Glomerular endothelial cell (primary cell): Measurements from ENCODE around the gene DMRT1. TPM values are rescaled to one million over a fixed set of nuclear protein-coding genes. Genes with fewer than 3 reads are reported as not detected.

Experiments
- DNase-seq: peaks from one replicate; pipeline ENCODE4 v3.0.0-alpha.2; 2011; ENCODE audit warnings: low read depth, low spot score; ENCODE audit errors: extremely low read depth
- total RNA-seq: library from RNA; depleted of rRNA; stranded (reverse); fragments of >200 nt; gene quantifications from 2 replicates; pipeline ENCODE4 v1.2.3, GENCODE V29; 2015

The DMRT1 gene
- total RNA-seq, 1 donor from 2014 or later, result not detected

DNA sequence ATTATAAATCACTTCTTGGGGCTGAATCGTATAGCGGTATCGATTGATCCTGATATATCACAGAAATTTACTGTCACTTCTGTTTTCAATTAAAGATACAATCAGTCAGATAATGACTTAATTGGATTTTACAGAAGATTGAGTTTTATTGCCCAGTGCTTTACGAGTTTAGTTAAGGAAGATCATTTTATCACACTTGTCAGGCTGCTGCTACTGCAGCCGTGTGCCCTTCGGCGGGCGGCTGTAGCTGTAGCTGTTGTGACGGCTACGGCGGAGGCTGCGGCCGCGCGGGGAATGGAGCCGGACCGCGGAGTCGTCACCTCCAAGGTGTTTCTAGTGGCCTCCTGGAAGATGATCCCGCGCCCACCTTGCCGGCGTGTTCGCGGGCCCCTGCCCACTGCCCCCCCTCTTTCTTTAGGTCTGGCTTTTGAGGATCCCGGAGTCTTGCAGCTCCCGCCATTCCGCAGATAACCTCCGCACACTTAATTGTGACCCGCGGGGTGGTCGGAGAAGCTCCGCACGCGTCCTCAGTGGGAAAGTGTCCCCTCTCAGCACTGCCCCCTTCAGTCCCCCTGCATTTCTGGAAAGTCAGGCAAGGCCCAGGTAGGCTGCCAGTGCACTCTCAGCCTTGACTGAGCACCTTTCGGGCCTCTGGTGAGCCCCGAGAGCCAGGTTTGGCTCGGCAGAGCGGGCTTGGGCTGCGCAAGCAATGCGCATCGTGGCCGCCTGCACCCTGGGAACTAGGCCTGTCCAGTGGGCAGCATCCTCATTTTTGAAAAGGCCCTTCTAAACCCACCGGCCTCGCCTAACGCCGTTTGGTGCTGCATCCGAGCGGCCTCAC is 128.0 kb downstream of the DMRT1 start:
- no peak for DNase-seq

DNA sequence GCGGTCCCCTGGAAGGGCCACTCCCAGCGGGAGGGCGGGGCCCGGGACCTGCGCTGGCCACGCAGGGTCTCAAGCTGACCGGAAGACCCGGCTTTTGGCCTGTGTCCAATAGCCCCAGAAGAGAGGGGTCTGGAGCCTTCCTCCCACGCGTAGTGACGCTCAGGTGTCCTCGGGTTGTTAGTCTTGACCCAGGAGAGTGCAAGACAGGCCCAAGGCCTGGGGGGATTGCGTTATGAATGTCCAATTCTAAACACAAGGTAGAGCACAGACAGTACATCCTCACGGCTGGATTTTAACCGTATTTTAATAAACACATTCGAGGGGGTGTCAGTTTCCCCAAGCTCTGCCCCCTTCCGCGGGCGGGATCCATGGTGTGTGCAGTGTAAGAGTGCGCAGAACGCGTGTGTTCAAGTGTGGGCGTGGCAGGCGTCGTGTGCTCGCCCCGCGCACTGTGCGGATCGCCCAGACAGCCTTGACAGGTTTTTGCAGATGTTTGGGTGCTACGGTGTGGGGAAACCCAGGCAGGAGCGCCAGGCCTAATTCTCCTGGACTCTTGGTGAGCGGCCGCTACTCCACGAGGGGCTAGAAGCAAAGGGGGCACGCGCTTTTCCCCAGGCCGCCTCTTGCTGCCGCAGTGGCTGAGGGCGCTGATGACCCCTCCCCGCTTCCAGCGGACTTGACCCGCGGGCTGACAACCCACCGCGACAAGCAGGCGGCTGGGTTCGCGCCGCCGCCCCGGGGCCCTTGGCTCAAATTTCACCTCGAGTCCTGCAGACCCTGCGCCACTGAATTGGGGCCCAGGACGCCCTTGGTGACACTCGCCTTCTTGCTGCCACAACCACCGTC is 128.9 kb downstream of the DMRT1 start:
- DNase-seq, result no peak

DNA sequence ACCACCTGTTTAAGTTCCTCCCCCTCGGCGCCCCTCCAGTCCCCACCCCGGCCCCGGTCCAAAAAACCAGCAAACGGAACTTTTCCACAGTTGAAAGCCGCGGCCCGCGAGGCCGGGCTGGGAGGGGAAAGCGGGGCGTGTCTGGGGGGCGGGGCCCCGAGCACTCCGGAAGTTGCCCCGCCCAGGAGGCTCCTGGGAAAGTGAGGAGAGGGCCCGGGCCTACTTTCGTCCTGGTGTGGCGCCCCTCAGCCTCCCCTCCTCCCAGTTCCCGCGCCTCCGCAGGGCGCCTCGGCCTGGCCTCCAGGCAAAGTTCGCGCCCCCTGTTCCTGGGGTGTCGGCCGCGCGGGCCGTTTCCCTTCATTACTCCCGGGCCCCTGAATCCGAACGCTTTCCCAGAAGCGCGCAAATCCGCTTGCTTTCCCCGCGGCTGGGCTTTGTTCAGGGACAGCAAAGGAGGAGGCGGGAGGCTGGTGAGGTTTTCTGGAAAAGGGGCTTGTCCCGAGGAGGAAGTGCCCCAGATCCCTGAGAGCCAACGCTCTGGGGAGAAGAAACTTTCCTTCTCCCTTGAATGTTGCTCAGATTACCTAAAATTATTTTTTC is 130.5 kb downstream of the DMRT1 start:
- DNase-seq, result no peak

DNA sequence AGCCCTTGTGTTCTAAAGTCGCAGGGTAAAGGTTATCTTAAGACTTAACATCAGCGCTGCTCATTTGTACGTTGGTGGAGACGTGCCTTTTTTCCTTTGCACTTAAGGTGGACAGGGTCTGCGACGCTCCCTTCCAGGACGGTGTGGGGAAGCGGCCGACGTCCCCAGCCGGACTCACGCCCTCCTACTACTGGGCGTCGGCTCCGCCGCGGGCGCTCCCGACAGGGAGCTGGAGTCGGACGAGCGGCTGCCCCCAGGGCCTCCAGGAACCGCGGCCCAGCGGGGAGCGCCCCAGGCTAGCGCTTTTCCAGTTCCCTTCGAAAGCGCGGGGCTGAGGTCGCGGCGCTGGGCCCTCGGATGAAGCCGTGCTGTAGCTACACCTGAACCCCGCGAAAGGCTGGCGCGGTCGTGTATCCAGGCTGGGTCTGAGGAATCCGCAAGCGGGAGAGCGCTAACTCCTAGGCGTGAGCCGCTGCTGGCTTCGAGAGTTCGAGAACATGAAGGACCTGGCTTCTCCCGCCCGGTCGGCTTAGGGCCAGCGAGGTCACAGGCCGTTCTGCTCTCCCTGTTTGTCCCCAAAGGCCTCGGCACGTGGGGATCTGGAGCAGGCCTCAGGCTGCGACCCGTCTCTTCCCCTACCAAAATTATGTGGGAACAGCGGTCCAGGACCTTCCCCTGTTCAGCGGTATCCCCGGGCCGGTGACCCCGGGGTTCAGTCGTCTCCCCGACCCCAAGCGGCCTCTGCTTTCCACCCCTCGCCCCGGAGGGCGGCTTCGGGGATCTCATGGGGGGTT is 131.2 kb downstream of the DMRT1 start:
- no peak for DNase-seq

DNA sequence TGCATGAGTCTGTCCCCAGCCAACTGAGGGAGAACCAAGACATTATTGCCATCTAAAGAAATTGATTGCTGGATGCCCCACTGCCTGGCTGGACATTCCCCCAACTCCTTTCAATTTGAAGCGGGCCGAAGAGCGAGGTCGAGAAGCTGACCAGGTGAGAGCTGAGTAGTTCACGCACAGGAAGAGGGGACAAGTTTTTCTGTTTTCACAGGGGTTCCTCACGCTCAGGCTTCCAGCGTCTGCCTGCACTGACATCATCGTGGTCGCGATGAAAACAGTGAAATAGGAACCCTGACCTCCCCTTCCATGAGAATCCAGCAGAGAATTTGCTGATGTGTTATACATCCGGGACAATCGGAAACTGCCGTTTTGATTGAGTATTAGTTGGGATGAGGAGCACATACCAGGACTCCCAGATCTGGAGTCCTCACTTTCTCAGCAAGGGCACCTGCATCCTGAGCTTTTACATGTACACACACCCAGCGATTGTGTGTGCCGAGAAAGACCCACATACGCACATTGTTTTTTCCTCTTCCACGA is 131.9 kb downstream of the DMRT1 start:
- no peak for DNase-seq

DNA sequence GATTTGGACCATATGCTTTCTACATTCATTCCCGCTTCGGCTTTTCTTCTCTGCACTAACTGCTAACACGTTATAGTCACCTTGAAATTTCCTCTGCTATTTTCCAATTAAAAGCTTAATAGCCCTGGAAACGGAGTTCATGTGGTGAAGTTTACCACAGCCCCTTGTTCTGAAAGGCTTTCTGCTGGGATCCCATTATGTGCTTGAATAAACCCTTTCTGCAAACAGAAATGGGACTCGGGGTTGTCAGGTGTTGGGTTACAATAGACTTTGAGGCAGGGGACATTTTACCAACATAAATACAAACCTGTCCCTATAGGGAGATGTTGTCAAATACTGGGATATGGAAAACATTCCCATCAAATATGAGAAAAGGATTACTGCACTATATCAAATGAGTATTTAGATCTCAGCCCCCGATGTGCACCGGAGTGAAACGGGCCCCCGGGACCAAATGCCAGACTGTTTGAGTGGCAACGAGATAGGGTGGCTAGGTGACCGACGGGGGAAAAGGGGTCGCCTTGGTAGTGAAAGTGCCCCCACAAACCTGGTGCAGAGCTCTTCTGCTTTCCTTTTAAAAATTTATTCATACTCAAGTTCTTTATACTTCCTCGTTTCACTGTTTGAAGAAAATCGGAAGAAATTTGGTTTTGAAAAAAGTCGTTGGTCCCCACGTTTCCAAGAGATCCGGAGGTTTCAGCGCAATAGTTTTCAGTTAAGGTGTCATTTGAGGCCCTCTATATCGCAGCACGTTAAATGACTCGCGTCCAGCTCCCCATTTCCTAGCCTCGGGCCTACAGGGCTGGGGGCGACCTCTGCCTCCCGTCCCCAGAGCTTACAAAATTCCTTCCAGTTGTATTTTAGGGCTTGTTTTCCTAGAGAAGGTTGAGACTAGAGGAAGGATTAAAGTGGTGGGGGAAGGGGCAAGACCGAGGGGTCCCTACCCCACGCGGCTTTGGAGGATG is 132.8 kb downstream of the DMRT1 start:
- no peak for DNase-seq

DNA sequence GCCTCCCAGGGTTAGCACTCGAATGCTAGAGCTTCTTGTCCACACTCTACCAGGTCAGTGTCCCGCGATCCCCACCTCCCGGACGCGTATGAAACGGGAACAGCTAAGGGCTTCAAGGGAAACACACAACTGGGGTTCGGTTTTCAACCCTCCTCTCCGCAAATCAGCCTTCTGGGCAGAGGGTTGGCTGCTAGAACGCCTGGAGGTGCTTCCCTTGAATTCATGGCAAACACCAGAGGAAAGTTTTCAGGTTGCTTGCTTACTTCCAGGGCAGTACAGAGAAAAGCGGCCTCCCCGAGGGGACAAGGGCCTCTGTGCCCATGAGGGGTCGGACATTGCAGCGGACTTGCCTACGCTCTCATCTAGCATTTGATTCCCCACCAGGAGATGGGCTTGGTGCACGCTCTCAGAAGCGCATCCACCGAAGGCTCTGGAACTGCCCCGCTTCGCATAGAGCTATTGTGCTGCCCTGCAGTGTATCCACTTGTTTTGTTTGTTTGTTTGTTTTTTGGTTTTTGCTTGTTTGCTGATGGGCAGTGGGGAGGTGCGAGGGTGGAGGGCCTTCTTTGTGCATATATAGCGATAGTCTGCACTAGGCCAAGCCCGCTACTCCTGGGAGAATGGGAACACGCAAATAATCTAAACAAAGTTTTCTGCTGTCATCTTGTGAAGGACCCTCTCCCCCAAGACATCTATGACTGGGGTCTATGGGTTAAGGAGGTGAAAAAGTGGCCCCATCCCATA is 133.7 kb downstream of the DMRT1 start:
- DNase-seq, result no peak

DNA sequence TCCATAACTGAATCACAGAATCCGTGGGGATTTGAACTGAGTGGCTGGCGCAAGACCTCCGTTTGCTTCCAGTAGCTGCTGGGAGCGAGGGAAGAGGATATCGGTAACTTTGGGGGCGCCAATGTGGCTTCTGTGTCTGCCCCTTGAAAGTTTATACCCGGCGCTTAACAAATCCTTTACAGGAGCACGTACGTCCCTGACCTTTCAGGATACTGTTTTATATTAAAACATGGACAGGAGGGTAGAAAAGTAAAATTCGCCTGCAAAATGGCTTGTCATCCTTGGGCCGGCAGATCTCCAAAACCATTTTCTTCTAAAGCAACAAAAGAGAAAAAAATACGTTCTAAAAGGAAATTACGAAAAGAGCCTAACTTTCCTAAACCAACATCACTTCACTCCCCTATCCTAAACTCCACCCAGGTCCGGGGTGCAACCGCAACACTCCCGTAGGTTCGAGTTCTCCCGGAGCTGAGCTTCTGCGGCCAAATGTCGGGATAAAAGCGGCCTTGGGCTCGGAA is 134.3 kb downstream of the DMRT1 start:
- no peak for DNase-seq

DNA sequence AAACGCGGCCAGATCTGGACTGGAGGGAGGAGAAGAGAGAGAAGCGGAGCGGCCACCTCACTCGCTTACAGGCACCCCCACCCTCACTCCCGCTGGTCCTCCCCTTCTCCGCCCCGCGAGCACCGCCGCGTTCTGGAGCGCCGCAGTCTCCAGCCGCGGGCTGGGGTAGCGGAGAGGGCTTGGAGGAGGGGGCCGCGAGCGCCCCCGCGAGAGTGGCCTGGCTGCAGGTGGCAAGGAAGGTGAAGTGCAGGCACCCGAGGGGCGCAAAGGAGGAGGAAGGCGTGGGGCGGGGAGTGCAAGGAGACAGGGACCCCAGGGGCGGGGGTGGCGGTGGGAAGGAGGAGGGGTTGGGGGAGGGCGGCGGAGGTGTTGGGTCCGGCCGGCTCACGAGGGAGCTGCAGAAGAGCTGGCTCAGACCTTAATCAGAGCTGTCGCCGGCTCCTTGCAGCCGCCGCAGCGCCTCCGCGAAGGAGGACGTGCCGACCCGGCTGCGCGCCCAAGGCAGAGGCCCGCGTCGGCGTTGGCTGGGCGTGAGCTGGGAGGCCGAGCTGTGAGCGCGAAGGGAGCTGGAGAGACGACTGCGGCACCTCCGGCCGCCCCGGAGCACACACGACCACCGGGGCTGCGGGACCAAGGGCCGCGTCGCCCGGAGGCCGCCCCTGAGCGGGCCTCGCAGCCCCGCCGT is 134.9 kb downstream of the DMRT1 start, which contains the start of gene DMRT3:
TSS of gene DMRT3 (plus strand) at position 398 of the 685 bp plus-strand sequence. CDS start 347 bp downstream, outside the sequence.
- DNase-seq, result no peak

DNA sequence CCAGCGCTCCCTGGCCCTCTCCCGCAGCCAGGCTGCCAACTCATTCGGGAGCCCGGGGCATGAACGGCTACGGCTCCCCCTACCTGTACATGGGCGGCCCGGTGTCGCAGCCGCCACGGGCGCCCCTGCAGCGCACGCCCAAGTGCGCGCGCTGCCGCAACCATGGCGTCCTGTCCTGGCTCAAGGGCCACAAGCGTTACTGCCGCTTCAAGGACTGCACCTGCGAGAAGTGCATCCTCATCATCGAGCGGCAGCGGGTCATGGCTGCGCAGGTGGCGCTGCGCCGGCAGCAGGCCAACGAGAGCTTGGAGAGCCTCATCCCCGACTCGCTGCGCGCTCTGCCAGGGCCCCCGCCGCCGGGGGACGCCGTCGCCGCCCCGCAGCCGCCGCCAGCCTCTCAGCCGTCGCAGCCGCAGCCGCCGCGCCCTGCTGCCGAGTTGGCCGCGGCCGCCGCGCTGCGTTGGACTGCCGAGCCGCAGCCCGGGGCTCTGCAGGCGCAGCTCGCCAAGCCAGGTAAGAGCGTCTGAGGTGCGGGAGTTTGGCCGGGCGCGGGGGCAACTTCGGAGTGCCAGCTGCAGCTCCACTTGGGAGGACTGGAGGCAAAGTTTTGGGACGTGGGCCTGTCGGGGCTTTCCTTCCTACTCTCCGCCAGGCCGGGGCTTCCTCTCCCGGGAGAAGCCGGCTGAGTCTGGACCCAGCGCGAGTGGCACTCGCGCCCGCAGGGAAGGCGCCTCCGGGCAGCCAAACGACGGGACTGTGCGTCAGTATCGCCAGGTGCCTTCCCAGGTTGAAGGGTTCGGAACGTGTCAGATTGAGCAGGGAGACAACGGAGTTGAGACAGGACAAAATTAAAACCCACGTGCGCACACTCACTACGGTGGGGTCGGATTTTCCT is 135.7 kb downstream of the DMRT1 start:
- no peak for DNase-seq

DNA sequence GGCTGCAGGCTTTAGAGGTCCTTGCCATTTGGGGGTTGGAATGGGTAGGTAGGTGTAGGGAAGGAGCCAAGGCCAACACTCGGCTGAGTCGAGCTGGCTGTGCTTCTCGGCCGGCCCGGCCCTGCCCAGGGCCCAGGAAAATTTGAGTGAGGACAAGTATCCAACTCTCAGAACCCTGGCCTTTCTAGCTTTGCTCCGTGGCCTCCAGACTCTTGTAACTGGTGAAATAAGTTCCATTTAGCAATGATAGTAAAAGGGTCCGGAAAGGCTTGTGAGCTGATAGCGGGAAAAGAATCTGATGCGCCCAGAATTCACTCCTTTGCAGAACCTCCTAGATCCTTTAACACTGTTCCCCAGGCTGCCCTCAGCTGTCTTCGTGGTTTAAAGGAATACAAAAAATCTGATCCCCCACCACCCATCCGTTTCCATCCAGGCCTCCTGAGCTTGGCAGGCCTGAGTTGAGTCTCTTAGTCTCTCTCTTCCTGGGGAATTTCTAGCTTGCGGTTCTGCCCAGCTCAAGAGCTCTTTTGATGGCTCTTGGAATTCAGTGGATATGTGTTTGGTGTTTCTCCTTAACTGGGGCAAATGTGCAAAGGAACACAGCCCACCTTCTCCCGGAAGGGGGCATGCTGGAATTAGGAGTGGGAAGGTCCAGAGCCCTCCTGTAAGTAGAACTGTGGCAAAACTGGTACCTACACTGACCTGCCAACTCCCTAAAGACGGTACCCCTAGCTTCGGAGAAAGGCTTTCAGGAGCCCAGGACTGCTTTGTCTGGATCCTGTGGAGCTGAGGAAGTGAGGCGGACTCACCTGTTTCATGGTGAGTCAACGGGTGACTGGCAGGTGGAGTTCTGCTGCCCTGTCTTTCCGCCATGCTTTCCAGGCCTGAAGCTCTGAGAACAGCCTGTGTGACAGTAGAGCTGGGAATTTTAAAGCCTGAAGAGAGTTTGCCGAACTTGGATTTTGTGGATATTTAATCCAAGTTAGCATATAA is 136.6 kb downstream of the DMRT1 start:
- no peak for DNase-seq

DNA sequence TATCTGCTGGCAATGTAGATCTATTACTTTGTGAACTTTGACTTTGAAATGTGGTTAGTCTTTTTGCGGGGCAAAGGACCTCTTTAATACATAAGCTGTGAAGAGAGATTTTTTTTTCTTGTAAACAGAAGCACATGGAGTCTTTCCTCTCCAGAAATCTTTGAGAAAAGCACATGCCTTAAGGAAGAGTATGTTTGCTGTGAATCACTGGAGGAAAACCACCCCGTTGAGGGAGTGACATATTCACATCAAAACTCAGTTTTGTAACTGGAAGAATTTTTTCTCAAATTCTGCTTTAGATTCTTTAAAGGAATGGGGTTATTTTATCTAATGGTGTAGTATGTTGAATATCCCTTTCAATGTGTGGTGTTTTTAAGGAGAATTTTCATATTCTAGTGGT is 138.5 kb downstream of the DMRT1 start:
- no peak for DNase-seq

DNA sequence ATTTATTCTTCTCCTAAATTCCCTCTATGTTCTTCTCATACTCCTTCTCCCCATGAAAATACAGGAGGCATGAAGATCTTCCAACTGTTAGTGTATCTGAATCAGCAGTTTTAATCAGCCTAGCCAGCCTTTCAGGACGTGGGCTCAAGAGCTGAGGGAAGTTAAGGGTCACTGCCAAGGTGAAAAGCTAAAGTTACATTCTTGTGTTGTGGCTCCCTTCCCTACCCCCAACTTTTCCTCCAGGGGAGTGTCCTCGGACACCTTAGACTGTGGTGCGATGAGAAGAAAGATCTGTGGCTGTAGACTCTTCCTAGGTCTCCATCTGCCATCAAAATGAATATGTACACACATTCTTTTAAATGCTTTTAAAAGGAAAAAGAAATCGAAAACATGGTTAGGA is 139.1 kb downstream of the DMRT1 start:
- no peak for DNase-seq

DNA sequence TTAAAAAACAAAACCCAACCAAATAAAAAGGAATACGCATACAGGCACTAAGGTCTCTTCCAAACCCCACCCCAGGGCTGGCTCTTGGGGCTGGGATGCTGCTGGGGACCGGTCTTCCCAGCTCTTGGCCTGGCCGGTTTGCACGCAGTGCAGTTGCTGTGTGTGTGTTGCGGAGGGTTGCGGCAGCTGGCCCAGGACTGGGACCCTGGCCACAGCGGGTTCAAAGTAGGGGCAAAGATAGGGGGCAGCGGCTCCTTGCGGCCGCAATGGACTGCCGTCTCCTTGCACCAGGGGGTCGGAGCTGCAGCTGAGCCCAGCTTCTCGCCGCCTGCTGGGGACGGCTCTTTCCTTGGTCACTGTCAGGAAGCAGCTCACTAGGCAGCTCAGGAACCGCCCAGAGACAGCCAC is 140.0 kb downstream of the DMRT1 start:
- no peak for DNase-seq
